Epithelial cell of alveolus of lung (primary cell): ENCODE results near the gene SMAP1. TPM values are rescaled to one million over a fixed set of nuclear protein-coding genes. Genes with fewer than 3 reads are reported as not detected.

Experiments
- total RNA-seq: library from RNA; depleted of rRNA; stranded (reverse); fragments of >200 nt; gene quantifications from 2 replicates; pipeline ENCODE4 v1.2.1, GENCODE V29; 2015

The SMAP1 gene
- 17.0 and 18.2 TPM in 2 replicates for total RNA-seq

GRCh38 chr6:70667711-70668498, at the start of gene SMAP1:
TSS of gene SMAP1 (plus strand) at chr6:70667883. CDS start at chr6:70668024, 141 bp downstream.

Other genes with a start within 250 kb of the SMAP1 start
- 4.5 and 5.3 TPM in 2 replicates for gene SDHAF4, start 101.0 kb upstream of the SMAP1 start, total RNA-seq